H1 (cell line): Measurements from ENCODE around the gene SCNN1A. TPM values are rescaled to one million over a fixed set of nuclear protein-coding genes. Genes with fewer than 3 reads are reported as not detected.

Experiments used
- FOSL1 ChIP-seq: IDR thresholded peaks from 2 replicates; pipeline ENCODE4 v1.6.1; 2011; ENCODE audit warnings: mild to moderate bottlenecking, low read depth, low read length, moderate library complexity; ENCODE audit not compliant: insufficient read depth
- GTF2F1 ChIP-seq: IDR thresholded peaks from 2 replicates; pipeline ENCODE4 v1.6.1; 2012; ENCODE audit warnings: low read depth, low read length, improper control_type of control experiment, borderline replicate concordance
- POU5F1 ChIP-seq: IDR thresholded peaks from 2 replicates; pipeline ENCODE4 v1.6.1; 2011; ENCODE audit warnings: low read depth, mild to moderate bottlenecking, low read length, moderate library complexity
- RBBP5 ChIP-seq: IDR thresholded peaks from 2 replicates; pipeline ENCODE4 v1.7.1; 2012; ENCODE audit warnings: low read depth, mild to moderate bottlenecking, inconsistent platforms, low read length, moderate library complexity, borderline replicate concordance
- SIN3A ChIP-seq, 2 experiments: IDR thresholded peaks in 1 of 2; conservative IDR thresholded peaks in 1 of 2; 2 replicates each; pipeline ENCODE4 v1.6.1; 2011 to 2012; ENCODE audit warnings: low read length in 2 of 2, improper control_type of control experiment in 1 of 2, low read depth in 1 of 2, mild to moderate bottlenecking in 1 of 2
- SIRT6 ChIP-seq: IDR thresholded peaks from one replicate; pipeline ENCODE4 v1.7.1; 2012; ENCODE audit warnings: low read length, inconsistent platforms
- SUZ12 ChIP-seq: fragments of 200-600 bp; sonication (generic); IDR thresholded peaks from 2 replicates; pipeline ENCODE4 v1.6.1; 2012; ENCODE audit warnings: mild to moderate bottlenecking, inconsistent platforms, low read length, moderate library complexity, mixed read lengths
- TAF7 ChIP-seq: optimal IDR thresholded peaks from 2 replicates; pipeline ENCODE3; 2011; ENCODE audit warnings: low read depth, mild to moderate bottlenecking, inconsistent platforms, low read length, moderate library complexity, borderline replicate concordance
- polyA plus RNA-seq, 7 experiments: library from polyadenylated mRNA; depleted of rRNA in 3 of 7; stranded (reverse) in 5 of 7; unstranded in 2 of 7; fragments of >200 nt in 5 of 7; fragments of 200-250 nt in 2 of 7; gene quantifications; 1 replicate in 5 of 7; 2 replicates in 1 of 7; 4 replicates in 1 of 7; pipeline versions ENCODE4 v1.2.1 to v1.2.3, GENCODE V29; 2011 to 2013; ENCODE audit warnings: missing spikeins in 2 of 7, mixed read lengths in 2 of 7
- total RNA-seq: library from RNA; stranded (reverse); fragmentation: NEBNext Ultra II Directional; extraction: Animal tissue kit (Norgen Biotek cat#: 25700); gene quantifications from 2 replicates; pipeline ENCODE4 v1.2.1, GENCODE V29; 2021
- TF ChIP-seq, protein P1 (sequence below): IDR thresholded peaks from 2 replicates; pipeline ENCODE4 v1.6.1; 2012; ENCODE audit warnings: inconsistent platforms

The SCNN1A gene
- total and polyA plus RNA-seq, 2 of the 8 experiments (the other 6 are each of a cell fraction or from before 2014, with no cell fraction given): 85.5 to 156 TPM

DNA sequence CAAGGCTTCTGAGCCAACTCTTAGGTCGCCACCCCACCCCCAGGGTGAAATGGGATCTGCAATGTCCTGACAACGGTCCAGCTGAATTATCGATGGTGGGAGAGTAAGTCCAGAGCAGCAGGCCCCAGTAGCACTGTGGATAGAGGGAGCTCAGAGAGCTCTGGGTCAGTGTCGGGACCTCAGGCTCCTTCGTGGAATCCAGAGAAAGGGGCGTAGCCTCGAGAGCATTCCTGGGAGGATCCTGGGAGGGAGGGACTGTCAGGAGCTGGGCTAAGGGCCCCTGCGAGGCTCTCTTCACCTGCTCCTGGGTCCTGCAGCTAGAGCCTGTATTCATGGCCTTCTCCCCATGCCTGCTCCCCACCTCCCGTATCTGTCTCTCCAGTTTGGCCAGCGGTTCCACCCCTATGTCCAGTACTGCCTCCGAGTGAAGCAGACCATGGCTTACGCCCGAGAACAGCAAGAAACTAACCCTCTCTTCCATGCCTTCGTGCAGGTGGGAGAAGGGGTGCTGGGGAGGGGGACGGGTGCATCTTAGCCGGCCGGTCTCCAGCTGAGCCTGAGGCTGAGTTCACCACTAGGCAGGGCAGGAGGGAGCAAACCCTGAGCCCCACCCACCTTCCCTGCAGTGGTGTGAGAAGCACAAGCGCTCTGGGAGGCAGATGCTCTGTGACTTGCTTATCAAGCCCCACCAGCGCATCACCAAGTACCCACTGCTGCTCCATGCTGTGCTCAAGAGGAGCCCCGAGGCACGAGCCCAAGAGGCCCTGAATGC lies 58.3 kb downstream of the SCNN1A start (continued):
- no peak for TF ChIP-seq RBBP5
- no peak for TF ChIP-seq SIRT6
- TF ChIP-seq SUZ12: no peak
- TF ChIP-seq GTF2F1: no peak
- no peak for TF ChIP-seq POU5F1
- TF ChIP-seq TAF7: no peak
- no peak for TF ChIP-seq FOSL1
- TF ChIP-seq, protein P1, sequence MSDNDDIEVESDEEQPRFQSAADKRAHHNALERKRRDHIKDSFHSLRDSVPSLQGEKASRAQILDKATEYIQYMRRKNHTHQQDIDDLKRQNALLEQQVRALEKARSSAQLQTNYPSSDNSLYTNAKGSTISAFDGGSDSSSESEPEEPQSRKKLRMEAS: no peak
- TF ChIP-seq SIN3A (conservative IDR thresholded peaks at IDR 0.05 in 1 of 2, IDR thresholded peaks at IDR 0.05 in 1 of 2; ENCODE audit: low read depth in 1 of 2, low read length in 2 of 2): no peak
- TF ChIP-seq, all 59 proteins: peak for 0
